ENCODE results near the gene DHX8. TPM values are rescaled to one million over a fixed set of nuclear protein-coding genes. Genes with fewer than 3 reads are reported as not detected.

DHX8 gene
- total RNA-seq, 1 experiment from 2014 or later = 24.4 TPM

GRCh38 chr17:43453331-43453812, 30.4 kb upstream of the DHX8 start:
- H3K4me3 ChIP-seq (ENCODE audit: low read depth, low read length, poor library complexity, severe bottlenecking) = no peak overlapping the region
- intact Hi-C loops (cut with micrococcal nuclease; ENCODE audit: unreplicated experiment) = no loop called here
- H3K36me3 ChIP-seq (ENCODE audit: insufficient read depth, low read length, poor library complexity, severe bottlenecking) = no peaks in the 10 kb centered on the region
- no peak overlapping the region for H3K27ac ChIP-seq (ENCODE audit: low read depth, low read length, poor library complexity, severe bottlenecking)
- H3K9me3 ChIP-seq (ENCODE audit: low read depth, low read length, poor library complexity, severe bottlenecking) = no peaks in the 10 kb centered on the region
- no peaks in the 10 kb centered on the region for H3K4me1 ChIP-seq (ENCODE audit: insufficient read depth, low read length, poor library complexity, severe bottlenecking)
- no peak for TF ChIP-seq EZH2 (IDR thresholded peaks at IDR 0.05; ENCODE audit: borderline replicate concordance, low read depth, low read length, poor library complexity, severe bottlenecking)
- TF ChIP-seq CTCF (conservative IDR thresholded peaks at IDR 0.05; ENCODE audit: low read depth, low read length) = no peak
- H3K27me3 ChIP-seq (replicated peaks; ENCODE audit: insufficient read depth, low read depth, low read length, poor library complexity) = no peaks in the 10 kb centered on the region
- POLR2A ChIA-PET (ENCODE audit: low non-redundant PET) = no interaction called here
- CTCF ChIA-PET = no interaction called here
- no peak for DNase-seq (ENCODE audit: low spot score)
- no TSS peak for BruUV-seq (replicated peaks)

- Histone ChIP-seq H3K36me3 (ENCODE audit: insufficient read depth, low read length, poor library complexity, severe bottlenecking) (no peaks in the 10 kb centered on the region), H3K4me3 (ENCODE audit: low read depth, low read length, poor library complexity, severe bottlenecking) (no peak overlapping the region), H3K27me3 (replicated peaks; ENCODE audit: insufficient read depth, low read depth, low read length, poor library complexity) (no peaks in the 10 kb centered on the region), H3K27ac (ENCODE audit: low read depth, low read length, poor library complexity, severe bottlenecking) (no peak overlapping the region), H3K9me3 (ENCODE audit: low read depth, low read length, poor library complexity, severe bottlenecking) (no peaks in the 10 kb centered on the region), H3K4me1 (ENCODE audit: insufficient read depth, low read length, poor library complexity, severe bottlenecking) (no peaks in the 10 kb centered on the region)
- ChIA-PET CTCF (no interaction called here), POLR2A (ENCODE audit: low non-redundant PET) (no interaction called here)
- no peak for DNase-seq (ENCODE audit: low spot score)
- TF ChIP-seq CTCF (conservative IDR thresholded peaks at IDR 0.05; ENCODE audit: low read depth, low read length) = no peak
- no peak for TF ChIP-seq EZH2 (IDR thresholded peaks at IDR 0.05; ENCODE audit: borderline replicate concordance, low read depth, low read length, poor library complexity, severe bottlenecking)
- no TSS peak for BruUV-seq (replicated peaks)
- intact Hi-C loops (cut with micrococcal nuclease; ENCODE audit: unreplicated experiment) = no loop called here
Observed at GRCh38 chr17:43454868-43455267, 28.9 kb upstream of the DHX8 start.

- Histone ChIP-seq H3K27ac (ENCODE audit: low read depth, low read length, poor library complexity, severe bottlenecking) (no peak overlapping the region), H3K4me1 (ENCODE audit: insufficient read depth, low read length, poor library complexity, severe bottlenecking) (no peaks in the 10 kb centered on the region), H3K36me3 (ENCODE audit: insufficient read depth, low read length, poor library complexity, severe bottlenecking) (no peaks in the 10 kb centered on the region), H3K9me3 (ENCODE audit: low read depth, low read length, poor library complexity, severe bottlenecking) (no peaks in the 10 kb centered on the region), H3K4me3 (ENCODE audit: low read depth, low read length, poor library complexity, severe bottlenecking) (no peak overlapping the region), H3K27me3 (replicated peaks; ENCODE audit: insufficient read depth, low read depth, low read length, poor library complexity) (no peaks in the 10 kb centered on the region)
- TF ChIP-seq CTCF (conservative IDR thresholded peaks at IDR 0.05; ENCODE audit: low read depth, low read length) = no peak
- TF ChIP-seq EZH2 (IDR thresholded peaks at IDR 0.05; ENCODE audit: borderline replicate concordance, low read depth, low read length, poor library complexity, severe bottlenecking) = no peak
- ChIA-PET POLR2A (ENCODE audit: low non-redundant PET) (no interaction called here), CTCF (no interaction called here)
- intact Hi-C loops (cut with micrococcal nuclease; ENCODE audit: unreplicated experiment) = no loop called here
- no TSS peak for BruUV-seq (replicated peaks)
- DNase-seq (ENCODE audit: low spot score) = no peak
Observed at GRCh38 chr17:43456029-43456428, 27.7 kb upstream of the DHX8 start.

Data from A673 (cell line).